ENCODE measurements around the gene TBRG4.

GRCh38 chr7:45131891-45132290 is 20.4 kb upstream of the TBRG4 start:
- no peak for TF ChIP-seq CTCF (IDR thresholded peaks at IDR 0.05)
- TF ChIP-seq EP300 (IDR thresholded peaks at IDR 0.05) = no peak

All from esophagus muscularis mucosa (tissue), 3 donors.